Adrenal gland (tissue), 12 donors: ENCODE results near the gene RAB30. TPM values are rescaled to one million over a fixed set of nuclear protein-coding genes. Genes with fewer than 3 reads are reported as not detected.

ENCODE experiments used
- DNase-seq, 7 donors: peaks; one replicate each; pipeline ENCODE4 v3.0.0-alpha.2; 2019 to 2020
- H3K27ac ChIP-seq, 5 donors: fragments of 200-600 bp; sonication (generic) in 4 of 5; 1 replicate in 3 of 5; 2 replicates in 2 of 5; pipeline versions ENCODE4 v1.5.1 to v1.8.0; 2016 to 2020; ENCODE audit warnings: mild to moderate bottlenecking in 1 of 5
- H3K27me3 ChIP-seq: fragments of 200-600 bp; 2 replicates; pipeline ENCODE4 v1.8.0; 2021
- H3K36me3 ChIP-seq, 2 donors: fragments of 200-600 bp; replicated peaks in 1 of 2; 1 replicate in 1 of 2; 2 replicates in 1 of 2; pipeline versions ENCODE4 v1.5.1 to v1.8.0; 2018 to 2022
- H3K4me1 ChIP-seq, 2 donors: fragments of 200-600 bp; replicated peaks in 1 of 2; 1 replicate in 1 of 2; 2 replicates in 1 of 2; pipeline versions ENCODE4 v1.5.1 to v1.8.0; 2018 to 2021
- H3K4me3 ChIP-seq, 4 donors: fragments of 200-600 bp; sonication (generic) in 3 of 4; one replicate each; pipeline ENCODE4 v1.5.1; 2016 to 2018
- H3K9me3 ChIP-seq, 3 donors: fragments of 200-600 bp; sonication (generic) in 1 of 3; replicated peaks in 1 of 3; 1 replicate in 2 of 3; 2 replicates in 1 of 3; pipeline versions ENCODE4 v1.5.1 to v1.8.0; 2016 to 2021
- POLR2A ChIP-seq, 2 donors: fragments of 450-650 bp; IDR thresholded peaks; one replicate each; pipeline ENCODE4 v1.6.1; 2017; ENCODE audit warnings: antibody characterized with exemption in 2 of 2, mild to moderate bottlenecking in 2 of 2, moderate library complexity in 1 of 2
- WGBS, 4 donors: extraction: QIAGEN DNeasy Blood & Tissue Kit in 2 of 4; methylation state at CpG; one replicate each; pipeline versions ENCODE4 v1.1.5 to v1.1.7; 2013 to 2017; 5-methylcytosine and 5-hydroxymethylcytosine counted together
- intact Hi-C, 2 donors: fragments of 100-400 bp; cut with DNase I; formaldehyde crosslinking; loops; one replicate each; pipeline versions ENCODE4 v1.14.1 to v1.15.0; 2022 to 2023
- polyA plus RNA-seq, 3 donors: library from polyadenylated mRNA; stranded (reverse); fragments of 200-250 nt in 2 of 3; fragments of 350-450 nt in 1 of 3; fragmentation: Illumina TruSeq in 1 of 3; extraction: RNeasy Lipid Tissue Mini Kit (QIAGEN cat#74804) in 1 of 3; gene quantifications; one replicate each; pipeline ENCODE4 v1.2.3, GENCODE V29; 2013 to 2014
- total RNA-seq, 9 donors: library from RNA; depleted of rRNA in 4 of 9; stranded (reverse); fragments of >200 nt in 4 of 9; fragments of 120-200 nt in 1 of 9; fragmentation: NEBNext Ultra II Directional in 1 of 9; extraction: Animal tissue kit (Norgen Biotek cat#: 25700) in 1 of 9; gene quantifications; one replicate each; pipeline versions ENCODE4 v1.1.0 to v1.2.4, GENCODE V29; 2013 to 2023
- TF ChIP-seq, protein P1 (sequence below), 6 experiments: fragments of 450-650 bp in 4 of 6; fragments of 200-600 bp in 2 of 6; sonication (generic) in 1 of 6; IDR thresholded peaks; 1 replicate in 5 of 6; 2 replicates in 1 of 6; pipeline versions ENCODE4 v1.5.1 to v1.8.0; 2016 to 2021; ENCODE audit warnings: antibody characterized with exemption in 6 of 6, mild to moderate bottlenecking in 2 of 6, moderate library complexity in 1 of 6
- donor health status: healthy with polysubstance abuse.
- donor health status: Bipolar disorder and iron deficiency.
- donor health status: DM: yes; HTN: yes; CAD: no.
- donor health status: DM: no; HTN: no; CAD: no.
- donor health status: DM: no; HTN: no; CAD: no.
- donor health status: DM: yes; HTN: yes; CAD: no.

The RAB30 gene
- total and polyA plus RNA-seq, 12 donors = 5.1 to 69.4 (median 41.7) TPM

DNA sequence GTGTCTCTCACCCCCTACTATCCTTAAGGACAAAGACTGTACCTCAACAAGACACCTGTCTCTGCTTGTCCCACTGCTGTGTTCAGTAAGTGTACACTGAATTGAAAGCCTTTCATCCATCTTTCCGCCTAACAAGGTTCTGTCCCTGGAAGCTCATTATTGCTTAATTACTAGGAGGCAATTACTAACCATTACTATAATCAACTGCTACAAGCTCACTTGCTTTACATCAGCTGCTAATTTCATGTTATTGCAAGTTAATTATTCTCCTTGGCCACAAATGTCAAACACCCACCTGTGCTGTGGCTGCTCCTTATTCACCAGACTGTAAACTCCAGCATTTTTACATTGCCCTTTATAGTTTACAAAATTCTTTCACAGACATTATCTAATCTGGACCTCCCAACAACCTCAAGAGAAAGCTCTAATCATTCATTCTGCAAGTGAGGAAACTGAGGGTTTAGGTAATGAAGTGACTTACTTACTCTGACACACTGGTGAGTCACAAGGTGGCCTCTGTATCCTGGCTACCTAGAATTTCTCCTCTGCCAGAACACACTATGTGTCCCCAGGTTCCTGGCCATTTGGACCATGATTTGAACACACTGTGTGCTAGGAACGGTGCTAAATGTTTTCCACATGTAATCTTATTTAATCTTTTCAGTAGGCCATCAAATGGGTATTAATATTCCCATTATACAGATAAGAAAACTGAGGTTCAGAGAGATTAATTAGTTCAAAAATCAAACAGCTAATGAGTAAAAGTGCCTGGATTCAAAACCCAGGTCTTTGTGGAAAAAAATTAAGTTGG lies 66.7 kb downstream of the RAB30 start:
- WGBS, 4 donors = 89 to 96% (median 93%) methylated on average over 2 of the region's 2 CpGs
- no peaks in the 10 kb centered on the region for H3K9me3 ChIP-seq
- peaks cover 26 to 50% of the 10 kb centered on the region in 2 donors for H3K4me1 ChIP-seq
- no peaks in the 10 kb centered on the region for H3K36me3 ChIP-seq
- H3K4me3 ChIP-seq = no peak overlapping the region
- TF ChIP-seq, protein P1, sequence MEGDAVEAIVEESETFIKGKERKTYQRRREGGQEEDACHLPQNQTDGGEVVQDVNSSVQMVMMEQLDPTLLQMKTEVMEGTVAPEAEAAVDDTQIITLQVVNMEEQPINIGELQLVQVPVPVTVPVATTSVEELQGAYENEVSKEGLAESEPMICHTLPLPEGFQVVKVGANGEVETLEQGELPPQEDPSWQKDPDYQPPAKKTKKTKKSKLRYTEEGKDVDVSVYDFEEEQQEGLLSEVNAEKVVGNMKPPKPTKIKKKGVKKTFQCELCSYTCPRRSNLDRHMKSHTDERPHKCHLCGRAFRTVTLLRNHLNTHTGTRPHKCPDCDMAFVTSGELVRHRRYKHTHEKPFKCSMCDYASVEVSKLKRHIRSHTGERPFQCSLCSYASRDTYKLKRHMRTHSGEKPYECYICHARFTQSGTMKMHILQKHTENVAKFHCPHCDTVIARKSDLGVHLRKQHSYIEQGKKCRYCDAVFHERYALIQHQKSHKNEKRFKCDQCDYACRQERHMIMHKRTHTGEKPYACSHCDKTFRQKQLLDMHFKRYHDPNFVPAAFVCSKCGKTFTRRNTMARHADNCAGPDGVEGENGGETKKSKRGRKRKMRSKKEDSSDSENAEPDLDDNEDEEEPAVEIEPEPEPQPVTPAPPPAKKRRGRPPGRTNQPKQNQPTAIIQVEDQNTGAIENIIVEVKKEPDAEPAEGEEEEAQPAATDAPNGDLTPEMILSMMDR (IDR thresholded peaks at IDR 0.05) = no peak
- TF ChIP-seq POLR2A (IDR thresholded peaks at IDR 0.05) = no peak
- no peaks in the 10 kb centered on the region for H3K27me3 ChIP-seq
- H3K27ac ChIP-seq = no peak overlapping the region
- no peak for DNase-seq
- intact Hi-C loops = no loop called here

DNA sequence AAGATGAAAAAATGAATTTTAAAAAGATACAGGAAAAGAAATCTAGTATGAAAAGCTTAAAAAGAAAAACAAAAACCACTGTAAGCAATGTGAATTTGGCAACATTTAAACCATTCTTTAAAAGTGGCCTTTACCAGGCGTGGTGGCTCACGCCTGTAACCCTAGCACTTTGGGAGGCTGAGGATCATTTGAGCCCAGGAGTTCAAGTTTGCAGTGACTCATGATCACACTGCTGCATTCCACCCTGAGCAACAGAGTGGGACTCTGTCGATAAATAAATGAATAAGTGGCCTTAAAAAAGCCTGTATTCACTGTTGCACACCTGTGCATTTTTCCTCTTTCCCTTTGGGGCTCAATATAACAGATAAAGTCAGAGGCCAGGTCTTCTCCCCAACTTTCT lies 69.2 kb downstream of the RAB30 start:
- no peaks in the 10 kb centered on the region for H3K9me3 ChIP-seq
- intact Hi-C loops = no loop called here

DNA sequence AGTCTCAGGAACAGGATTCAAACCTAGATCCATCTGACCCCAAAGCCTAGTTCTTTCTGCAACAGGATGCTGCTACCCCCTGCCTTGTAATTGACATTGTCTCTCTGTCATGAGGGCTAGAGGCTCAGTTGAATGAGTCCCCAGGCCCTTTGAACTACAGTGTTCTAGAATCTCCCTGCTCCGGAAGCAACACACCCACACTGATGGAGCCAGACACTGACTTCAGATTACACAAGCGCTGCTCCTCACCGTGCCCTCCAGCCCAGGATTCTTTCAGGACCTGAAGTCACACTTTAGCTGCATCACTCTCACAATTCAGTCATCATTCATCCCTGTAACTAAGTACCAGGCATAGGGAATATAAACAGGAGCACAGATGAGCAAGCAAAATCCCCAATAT lies 69.6 kb downstream of the RAB30 start:
- 35 to 75% (median 67%) methylated on average over 3 of the region's 3 CpGs for WGBS, 4 donors
- no peak overlapping the region for H3K27ac ChIP-seq
- intact Hi-C loops = no loop called here
- no peaks in the 10 kb centered on the region for H3K9me3 ChIP-seq
- H3K4me1 ChIP-seq = peaks cover 19 to 52% of the 10 kb centered on the region in 2 donors
- H3K36me3 ChIP-seq = no peaks in the 10 kb centered on the region
- no peak overlapping the region for H3K4me3 ChIP-seq
- peak in 1 of 7 donors; percentile 60 for DNase-seq
- TF ChIP-seq POLR2A (IDR thresholded peaks at IDR 0.05) = no peak
- TF ChIP-seq, protein P1 (IDR thresholded peaks at IDR 0.05) = no peak
- no peaks in the 10 kb centered on the region for H3K27me3 ChIP-seq

More for the DNA sequence above, 69.2 kb downstream of the RAB30 start:
- peaks cover 21 to 52% of the 10 kb centered on the region in 2 donors for H3K4me1 ChIP-seq
- no peaks in the 10 kb centered on the region for H3K27me3 ChIP-seq
- DNase-seq = no peak
- no peaks in the 10 kb centered on the region for H3K36me3 ChIP-seq
- TF ChIP-seq, protein P1 (IDR thresholded peaks at IDR 0.05) = no peak
- TF ChIP-seq POLR2A (IDR thresholded peaks at IDR 0.05) = no peak
- H3K27ac ChIP-seq = peak overlapping the region in 1 of 5 donors; percentile 21
- no peak overlapping the region for H3K4me3 ChIP-seq
- WGBS, 4 donors = 74 to 87% (median 83%) methylated on average over 3 of the region's 3 CpGs

DNA sequence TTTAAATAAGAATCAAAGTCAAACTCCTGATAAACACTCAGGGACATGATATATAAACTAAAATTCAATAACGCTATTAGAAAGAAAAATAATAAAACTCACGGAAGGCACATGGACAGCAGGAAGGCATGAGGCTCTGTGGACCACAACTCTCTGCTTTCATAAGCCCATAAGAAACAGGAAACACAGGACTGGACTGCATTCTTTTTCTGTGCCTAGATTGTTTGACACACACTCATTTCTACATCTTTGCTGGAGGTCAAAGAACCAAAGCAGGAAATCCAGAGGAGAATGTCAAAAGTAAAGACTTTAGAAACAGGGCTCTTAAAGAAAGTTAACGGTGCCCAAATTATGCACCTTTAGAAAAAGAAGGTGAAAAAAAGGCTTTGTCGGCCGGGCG lies 71.3 kb downstream of the RAB30 start:
- Histone ChIP-seq H3K4me1 (peaks cover 23 to 54% of the 10 kb centered on the region in 2 donors), H3K27me3 (no peaks in the 10 kb centered on the region), H3K4me3 (no peak overlapping the region), H3K9me3 (no peaks in the 10 kb centered on the region), H3K36me3 (no peaks in the 10 kb centered on the region), H3K27ac (no peak overlapping the region)
- intact Hi-C loops = no loop called here
- WGBS, 4 donors = 83 to 90% (median 87%) methylated on average over 6 of the region's 6 CpGs
- no peak for DNase-seq
- TF ChIP-seq, protein P1 (IDR thresholded peaks at IDR 0.05) = no peak
- no peak for TF ChIP-seq POLR2A (IDR thresholded peaks at IDR 0.05)
